SJSA1 (cell line): ENCODE results near the gene LMF1. TPM values are rescaled to one million over a fixed set of nuclear protein-coding genes. Genes with fewer than 3 reads are reported as not detected.

Experiments
- DNase-seq, 2 experiments: peaks; one replicate each; pipeline ENCODE4 v3.0.0-alpha.2; 2015 to 2020; ENCODE audit warnings: low spot score in 2 of 2, low read depth in 1 of 2
- H3K27ac ChIP-seq: fragments of 250-450 bp; sonication (Bioruptor Pico); 2 replicates; pipeline ENCODE4 v1.5.1; 2020; ENCODE audit warnings: mild to moderate bottlenecking, moderate library complexity
- H3K27me3 ChIP-seq: fragments of 250-450 bp; sonication (Bioruptor Pico); replicated peaks from 2 replicates; pipeline ENCODE4 v1.5.1; 2020; ENCODE audit warnings: mild to moderate bottlenecking, moderate library complexity
- H3K36me3 ChIP-seq: fragments of 250-450 bp; sonication (Bioruptor Pico); 2 replicates; pipeline ENCODE4 v1.5.1; 2020; ENCODE audit warnings: mild to moderate bottlenecking
- H3K4me1 ChIP-seq: fragments of 250-450 bp; sonication (Bioruptor Pico); replicated peaks from 2 replicates; pipeline ENCODE4 v1.6.1; 2021; ENCODE audit warnings: mild to moderate bottlenecking
- H3K4me3 ChIP-seq: fragments of 250-450 bp; sonication (Bioruptor Pico); 2 replicates; pipeline ENCODE4 v1.5.1; 2020; ENCODE audit warnings: mild to moderate bottlenecking
- H3K9me3 ChIP-seq: fragments of 250-450 bp; sonication (Bioruptor Pico); replicated peaks from 2 replicates; pipeline ENCODE4 v1.5.1; 2020; ENCODE audit warnings: mild to moderate bottlenecking
- total RNA-seq: library from RNA; depleted of rRNA; stranded (reverse); fragments of >200 nt; shearing (Covaris generic); gene quantifications from 2 replicates; pipeline ENCODE4 v1.2.3, GENCODE V29; 2014

The LMF1 gene
- total RNA-seq, 1 experiment from 2014 or later: 23.5 TPM

GRCh38 chr16:924806-925205, 46.0 kb downstream of the LMF1 start:
- Histone ChIP-seq H3K9me3 (no peaks in the 10 kb centered on the region), H3K4me3 (no peak overlapping the region), H3K36me3 (no peaks in the 10 kb centered on the region), H3K4me1 (no peaks in the 10 kb centered on the region), H3K27ac (no peak overlapping the region), H3K27me3 (no peaks in the 10 kb centered on the region)
- DNase-seq: no peak

DNA sequence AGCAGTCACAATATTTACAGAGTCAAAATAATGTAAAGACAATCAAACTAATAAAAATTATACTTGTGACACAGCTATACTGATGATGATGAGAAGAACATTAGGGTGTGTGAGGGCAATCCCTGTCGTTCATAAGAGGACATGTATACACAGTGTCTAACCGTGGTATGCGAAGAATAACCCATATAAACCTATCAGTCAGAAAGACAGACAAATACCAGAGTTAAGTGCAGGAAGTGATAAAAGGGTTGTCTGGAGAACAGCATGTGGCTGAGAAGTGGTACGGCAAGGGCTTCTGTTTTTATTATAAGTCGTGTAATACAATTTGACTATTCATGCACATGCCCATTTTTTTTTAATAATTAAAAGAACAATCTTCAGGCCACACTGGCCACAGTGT, 46.7 kb downstream of the LMF1 start:
- no peaks in the 10 kb centered on the region for H3K27me3 ChIP-seq
- no peak for DNase-seq
- H3K4me3 ChIP-seq: no peak overlapping the region
- H3K9me3 ChIP-seq: no peaks in the 10 kb centered on the region
- no peak overlapping the region for H3K27ac ChIP-seq
- H3K4me1 ChIP-seq: no peaks in the 10 kb centered on the region
- no peaks in the 10 kb centered on the region for H3K36me3 ChIP-seq

- Histone ChIP-seq H3K27me3 (no peaks in the 10 kb centered on the region), H3K9me3 (no peaks in the 10 kb centered on the region), H3K4me3 (no peak overlapping the region), H3K36me3 (no peaks in the 10 kb centered on the region), H3K27ac (no peak overlapping the region), H3K4me1 (no peaks in the 10 kb centered on the region)
- no peak for DNase-seq
These were observed 47.6 kb downstream of the LMF1 start for GRCh38 chr16:923184-923583.

- H3K4me3 ChIP-seq: no peak overlapping the region
- DNase-seq: no peak
- H3K4me1 ChIP-seq: no peaks in the 10 kb centered on the region
- no peaks in the 10 kb centered on the region for H3K27me3 ChIP-seq
- H3K27ac ChIP-seq: no peak overlapping the region
- no peaks in the 10 kb centered on the region for H3K36me3 ChIP-seq
- H3K9me3 ChIP-seq: no peaks in the 10 kb centered on the region
These were observed 48.7 kb downstream of the LMF1 start for GRCh38 chr16:922051-922450.

GRCh38 chr16:921321-921905, 49.4 kb downstream of the LMF1 start:
- H3K4me1 ChIP-seq: no peaks in the 10 kb centered on the region
- no peaks in the 10 kb centered on the region for H3K36me3 ChIP-seq
- no peak for DNase-seq
- no peak overlapping the region for H3K4me3 ChIP-seq
- H3K27ac ChIP-seq: no peak overlapping the region
- no peaks in the 10 kb centered on the region for H3K27me3 ChIP-seq
- no peaks in the 10 kb centered on the region for H3K9me3 ChIP-seq

GRCh38 chr16:920717-921116, 50.1 kb downstream of the LMF1 start:
- Histone ChIP-seq H3K27ac (no peak overlapping the region), H3K4me3 (no peak overlapping the region), H3K36me3 (no peaks in the 10 kb centered on the region), H3K9me3 (no peaks in the 10 kb centered on the region), H3K4me1 (no peaks in the 10 kb centered on the region), H3K27me3 (no peaks in the 10 kb centered on the region)
- DNase-seq: no peak

GRCh38 chr16:920051-920681, 50.6 kb downstream of the LMF1 start:
- Histone ChIP-seq H3K4me3 (no peak overlapping the region), H3K36me3 (no peaks in the 10 kb centered on the region), H3K4me1 (no peaks in the 10 kb centered on the region), H3K9me3 (no peaks in the 10 kb centered on the region), H3K27me3 (no peaks in the 10 kb centered on the region), H3K27ac (no peak overlapping the region)
- no peak for DNase-seq

GRCh38 chr16:919658-920050, 51.1 kb downstream of the LMF1 start:
- Histone ChIP-seq H3K27ac (no peak overlapping the region), H3K36me3 (no peaks in the 10 kb centered on the region), H3K9me3 (no peaks in the 10 kb centered on the region), H3K4me3 (no peak overlapping the region), H3K4me1 (no peaks in the 10 kb centered on the region), H3K27me3 (no peaks in the 10 kb centered on the region)
- no peak for DNase-seq

DNA sequence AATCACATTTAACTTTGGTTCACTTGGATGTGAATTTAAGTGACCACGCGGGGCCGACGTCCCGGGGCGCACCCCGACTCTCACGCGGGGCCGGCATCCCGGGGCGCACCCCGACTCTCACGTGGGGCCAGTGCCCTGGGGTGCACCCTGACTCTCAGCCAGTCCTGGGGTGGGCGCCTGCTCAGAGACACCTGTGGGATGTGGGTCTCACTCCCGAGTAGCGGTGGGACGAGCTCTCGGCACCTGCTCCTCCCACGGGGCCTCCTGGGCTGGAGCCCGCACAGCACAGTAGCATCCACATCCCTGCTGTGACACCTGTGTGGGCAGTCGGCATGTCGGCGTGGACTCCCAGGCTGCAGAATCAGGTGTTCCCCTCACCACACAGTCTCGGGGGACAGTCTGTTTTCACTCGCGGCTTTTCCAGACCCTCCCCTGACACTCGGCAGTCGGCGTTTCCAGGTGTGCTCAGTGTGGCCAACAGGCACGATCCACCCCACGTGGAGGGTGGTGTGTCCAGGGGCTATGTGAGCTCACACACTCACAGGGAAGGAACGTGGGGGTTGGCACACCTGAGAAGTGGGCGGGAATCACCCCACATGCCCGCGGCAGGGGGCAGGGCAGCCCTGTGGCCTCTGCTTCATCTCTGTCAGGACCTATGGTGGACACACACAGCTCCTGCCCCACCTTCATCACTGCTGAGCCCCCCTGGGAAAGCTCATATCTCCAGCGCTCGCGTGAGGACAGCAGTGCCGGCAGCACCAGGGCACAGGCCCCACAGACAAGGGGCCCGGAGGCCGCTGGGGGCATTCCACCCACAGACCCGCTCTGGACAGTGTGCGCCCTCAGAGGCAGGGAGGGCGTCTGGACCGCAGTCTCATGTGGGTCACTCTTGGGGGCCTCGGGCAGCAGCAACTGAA, 51.8 kb downstream of the LMF1 start:
- DNase-seq: no peak
- H3K27ac ChIP-seq: no peak overlapping the region
- H3K36me3 ChIP-seq: no peaks in the 10 kb centered on the region
- no peak overlapping the region for H3K4me3 ChIP-seq
- no peaks in the 10 kb centered on the region for H3K27me3 ChIP-seq
- H3K9me3 ChIP-seq: no peaks in the 10 kb centered on the region
- H3K4me1 ChIP-seq: no peaks in the 10 kb centered on the region

DNA sequence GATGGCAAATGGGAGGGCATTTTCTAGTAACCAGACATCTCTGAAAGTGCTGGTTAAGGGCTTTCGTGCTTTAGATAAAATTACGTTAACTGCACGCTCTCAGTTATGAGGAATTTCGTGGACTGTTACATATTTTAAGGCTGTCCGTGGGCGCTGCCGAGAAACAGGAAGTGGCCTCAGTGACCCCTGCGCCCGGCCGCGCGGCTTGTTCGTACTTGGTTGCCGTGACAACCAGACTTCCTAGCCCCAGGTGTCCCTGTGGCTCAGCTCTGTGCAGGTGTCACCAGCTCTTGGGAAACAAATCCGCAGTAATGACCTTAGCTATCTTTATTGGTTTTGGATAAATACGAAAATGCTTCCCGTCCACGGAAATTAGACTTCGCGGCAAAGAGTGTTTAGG, 52.7 kb downstream of the LMF1 start:
- Histone ChIP-seq H3K4me1 (no peaks in the 10 kb centered on the region), H3K9me3 (no peaks in the 10 kb centered on the region), H3K36me3 (no peaks in the 10 kb centered on the region), H3K4me3 (no peak overlapping the region), H3K27ac (no peak overlapping the region), H3K27me3 (no peaks in the 10 kb centered on the region)
- no peak for DNase-seq

DNA sequence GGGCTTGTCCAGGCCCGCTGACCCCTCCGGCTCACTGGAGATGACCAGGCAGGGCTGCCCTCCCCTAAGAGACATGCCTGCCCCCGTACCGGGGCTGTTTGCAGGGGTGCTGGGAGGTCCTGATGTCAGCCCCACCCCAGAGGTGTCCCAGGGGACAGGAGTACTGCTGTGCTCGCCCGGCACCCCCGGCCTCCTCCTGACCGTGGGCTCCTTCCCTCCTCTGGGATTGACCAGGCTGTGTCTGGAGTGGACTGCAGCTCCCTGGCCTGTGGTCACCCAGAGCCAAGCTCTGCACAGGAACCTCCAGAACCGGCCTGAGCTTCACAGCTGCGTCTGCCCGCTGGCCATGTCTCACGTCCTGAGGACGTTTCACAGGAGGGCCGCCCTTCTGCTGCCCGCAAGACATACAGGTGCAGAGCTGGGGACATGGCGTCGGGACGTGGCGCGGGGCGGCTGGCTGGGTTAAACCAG, 53.2 kb downstream of the LMF1 start:
- Histone ChIP-seq H3K36me3 (no peaks in the 10 kb centered on the region), H3K4me3 (no peak overlapping the region), H3K27me3 (no peaks in the 10 kb centered on the region), H3K27ac (no peak overlapping the region), H3K9me3 (no peaks in the 10 kb centered on the region), H3K4me1 (no peaks in the 10 kb centered on the region)
- DNase-seq: no peak

GRCh38 chr16:916035-916799, 54.6 kb downstream of the LMF1 start:
- no peak for DNase-seq
- H3K36me3 ChIP-seq: no peaks in the 10 kb centered on the region
- no peak overlapping the region for H3K27ac ChIP-seq
- H3K9me3 ChIP-seq: no peaks in the 10 kb centered on the region
- H3K4me1 ChIP-seq: no peaks in the 10 kb centered on the region
- no peak overlapping the region for H3K4me3 ChIP-seq
- no peaks in the 10 kb centered on the region for H3K27me3 ChIP-seq

- Histone ChIP-seq H3K4me3 (no peak overlapping the region), H3K4me1 (no peaks in the 10 kb centered on the region), H3K9me3 (no peaks in the 10 kb centered on the region), H3K36me3 (no peaks in the 10 kb centered on the region), H3K27me3 (no peaks in the 10 kb centered on the region), H3K27ac (no peak overlapping the region)
- DNase-seq: no peak
These were observed 55.2 kb downstream of the LMF1 start for GRCh38 chr16:915546-915945.
